ENCODE data around the gene MGMT.

MGMT gene

DNA sequence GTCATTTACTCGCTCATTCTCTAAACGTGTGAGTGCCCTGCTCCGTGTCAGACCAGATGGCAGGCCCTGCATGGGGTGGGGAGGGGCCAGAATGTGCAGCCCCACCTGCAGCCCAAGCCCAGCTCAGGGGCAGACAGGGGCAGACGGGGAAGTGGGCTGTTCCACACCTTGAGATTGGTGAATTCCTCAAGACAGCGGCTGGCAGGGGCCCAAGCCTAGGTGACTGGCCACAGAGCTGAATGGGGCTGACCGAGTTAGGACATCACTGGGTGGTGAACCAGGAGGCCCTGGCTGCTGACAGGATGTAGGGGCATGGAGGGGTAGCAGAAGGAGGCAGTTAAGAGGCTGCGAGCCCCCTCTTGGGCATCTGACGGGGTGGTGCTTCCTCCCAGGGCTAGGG lies 79.1 kb downstream of the MGMT start:
- no peak for DNase-seq

DNA sequence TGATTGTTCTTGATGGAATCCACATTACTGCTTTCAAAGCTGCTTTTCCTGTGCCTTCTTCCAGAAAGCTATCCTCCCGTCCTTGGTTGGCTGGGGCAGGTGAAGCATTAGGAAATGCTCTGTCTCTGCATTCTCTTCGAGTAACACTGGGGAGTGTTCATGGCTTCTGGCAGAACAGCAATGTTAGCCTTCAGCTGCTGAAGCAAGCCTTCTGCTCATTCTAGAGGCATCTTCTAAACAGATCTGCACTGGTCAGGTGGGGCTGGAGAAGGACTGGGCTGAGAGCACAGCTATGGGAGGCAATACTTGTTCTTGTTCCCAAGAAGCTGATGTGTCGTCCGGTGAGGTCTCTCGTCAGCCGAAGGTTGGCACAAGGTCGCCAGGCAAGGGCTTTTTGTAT lies 80.6 kb downstream of the MGMT start:
- DNase-seq = no peak

DNA sequence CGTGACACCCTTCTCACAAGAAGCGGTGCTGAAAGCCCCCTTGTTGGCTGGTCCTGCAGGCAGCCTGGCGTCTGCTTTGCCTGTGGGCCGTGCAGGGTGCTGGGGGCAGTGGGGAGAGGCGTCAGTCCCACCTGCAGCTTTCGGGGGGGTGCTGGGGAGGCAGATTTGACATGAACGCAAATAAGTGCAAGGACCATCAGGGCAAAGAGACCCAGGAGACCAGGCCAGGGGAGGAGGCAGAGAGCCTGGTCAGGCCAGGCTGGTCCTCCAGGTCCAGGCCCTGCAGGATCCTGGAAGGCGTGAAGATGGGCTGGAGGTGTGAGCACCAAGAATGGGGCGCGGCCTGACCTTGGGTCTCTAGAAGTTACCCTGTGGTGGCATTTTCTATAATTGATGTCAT lies 81.6 kb downstream of the MGMT start:
- DNase-seq = no peak

DNA sequence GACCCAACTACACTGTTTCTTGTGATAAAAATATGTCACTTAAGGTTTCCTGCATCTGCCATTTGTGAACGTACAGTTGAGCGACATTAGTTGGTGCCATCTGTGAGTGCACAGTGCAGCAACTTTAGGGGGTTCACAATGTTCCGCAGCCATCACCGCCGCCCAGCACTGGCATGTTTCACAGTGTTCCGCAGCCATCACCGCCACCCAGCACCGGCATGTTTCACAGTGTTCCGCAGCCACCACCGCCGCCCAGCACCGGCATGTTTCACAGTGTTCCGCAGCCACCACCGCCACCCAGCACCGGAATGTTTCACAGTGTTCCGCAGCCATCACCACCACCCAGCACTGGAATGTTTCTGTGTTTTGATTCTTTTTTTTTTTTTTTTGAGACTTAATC lies 83.0 kb downstream of the MGMT start:
- no peak for DNase-seq

DNA sequence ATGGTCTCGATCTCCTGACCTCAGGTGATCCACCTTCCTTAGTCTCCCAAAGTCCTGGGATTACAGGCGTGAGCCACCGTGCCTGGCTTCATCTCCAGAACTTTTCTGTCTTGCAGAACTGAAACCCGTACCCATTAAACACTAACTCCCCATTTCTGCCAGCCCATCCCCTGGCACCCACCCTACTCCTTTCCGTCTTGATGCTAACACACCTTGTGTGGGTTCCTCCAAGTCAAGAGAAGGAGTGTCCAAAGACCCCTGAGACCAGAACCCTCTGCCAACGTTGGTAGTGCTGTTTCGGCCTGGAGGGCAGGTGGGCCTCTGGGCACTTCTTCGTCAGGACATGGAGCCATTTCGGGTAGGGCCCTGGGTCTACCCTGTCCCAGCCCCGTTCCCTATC lies 83.6 kb downstream of the MGMT start:
- DNase-seq = no peak

DNA sequence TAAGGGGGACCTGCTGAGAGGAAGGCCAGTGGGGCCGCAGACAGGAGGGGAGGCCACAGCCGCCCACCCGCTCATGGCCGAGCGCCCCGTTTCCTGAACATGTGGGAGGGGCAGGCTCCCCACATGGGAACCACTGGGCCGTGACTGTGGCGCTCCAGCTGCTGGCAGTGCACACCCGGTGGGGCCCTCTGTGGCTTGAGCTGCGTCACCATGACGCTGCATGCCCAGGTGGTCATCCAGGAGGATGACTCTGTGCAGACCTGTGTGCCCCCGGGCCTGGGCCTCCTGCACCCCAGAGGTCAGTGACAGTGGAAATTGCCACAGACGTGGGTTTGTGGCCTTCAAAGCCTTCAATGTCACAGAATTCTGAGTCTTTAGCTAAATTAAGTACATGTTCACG lies 85.1 kb downstream of the MGMT start:
- DNase-seq = no peak

DNA sequence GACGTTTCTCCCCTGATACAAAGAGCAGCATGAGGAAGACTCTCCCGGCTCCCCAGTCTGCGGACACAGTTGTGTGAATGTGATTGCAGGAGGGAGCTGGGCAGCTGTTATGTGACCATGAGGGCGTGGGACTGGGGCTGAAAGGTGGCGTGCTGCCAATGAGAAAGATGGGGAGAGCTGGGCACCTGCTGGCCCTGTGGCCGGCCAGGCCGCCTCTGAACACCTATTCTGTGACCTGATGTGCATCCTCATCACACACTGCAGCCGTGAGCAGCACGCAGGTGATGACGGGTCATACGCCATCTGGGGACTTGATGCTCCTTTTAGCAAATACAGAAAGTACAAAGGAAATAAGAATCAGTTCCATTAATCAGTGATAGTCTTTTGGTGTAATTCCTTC lies 86.9 kb downstream of the MGMT start:
- no peak for DNase-seq

DNA sequence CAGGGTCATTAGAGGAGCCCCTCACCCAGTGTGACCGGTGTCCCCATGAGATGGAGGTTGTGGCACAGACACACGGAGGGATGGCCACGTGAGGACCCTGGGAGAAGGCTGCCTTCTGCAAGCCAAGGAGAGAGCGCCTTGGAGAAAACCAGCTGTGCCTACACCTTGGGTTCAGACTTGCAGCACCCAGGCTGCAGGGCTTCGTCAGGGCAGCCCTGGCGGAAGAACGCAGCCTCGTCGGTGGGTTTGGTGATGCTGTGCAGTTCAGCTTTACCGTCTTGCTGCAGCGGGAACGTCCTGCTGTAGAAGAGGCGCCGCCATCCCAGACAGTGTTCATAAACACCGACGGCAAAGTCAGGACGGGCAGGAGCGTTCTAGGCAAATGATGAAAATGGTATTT lies 89.3 kb downstream of the MGMT start:
- DNase-seq = no peak

DNA sequence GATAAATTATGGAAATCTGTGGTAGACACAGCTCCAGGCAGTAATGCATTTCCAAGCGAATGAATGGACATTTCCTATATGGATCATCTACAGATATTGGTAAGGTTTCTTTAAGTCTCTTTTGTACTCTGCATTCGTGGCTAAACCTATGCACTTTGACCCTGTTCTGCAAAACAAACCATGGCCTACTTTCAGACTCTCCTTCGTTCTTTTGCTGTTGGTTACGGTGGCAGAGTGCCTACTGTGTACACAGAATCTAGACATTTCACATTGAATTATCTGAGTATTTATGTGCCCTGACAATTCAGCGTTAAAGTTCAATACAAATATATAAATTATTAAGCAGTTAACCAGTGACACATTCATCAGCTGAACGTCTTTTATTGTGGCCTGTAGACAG lies 93.3 kb downstream of the MGMT start:
- DNase-seq = no peak

DNA sequence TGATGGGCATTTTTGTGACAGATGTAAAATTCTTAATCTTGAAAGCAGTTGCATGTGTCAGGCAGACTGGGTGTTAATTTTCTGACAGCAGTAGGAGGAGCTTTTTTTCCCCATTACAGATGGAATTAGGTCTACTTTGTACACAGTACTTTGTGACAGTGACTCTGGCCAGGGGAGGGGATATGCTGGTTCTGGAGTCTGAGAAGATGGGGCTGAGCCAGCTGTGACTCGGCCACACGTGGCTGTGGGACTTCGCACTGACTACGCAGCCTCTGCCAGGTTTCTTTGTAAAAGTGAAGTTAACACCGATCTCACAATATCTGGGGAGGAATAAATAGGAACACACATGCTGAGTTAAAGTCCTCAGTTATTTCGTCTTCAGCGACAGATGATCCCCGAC lies 95.4 kb downstream of the MGMT start:
- no peak for DNase-seq

DNA sequence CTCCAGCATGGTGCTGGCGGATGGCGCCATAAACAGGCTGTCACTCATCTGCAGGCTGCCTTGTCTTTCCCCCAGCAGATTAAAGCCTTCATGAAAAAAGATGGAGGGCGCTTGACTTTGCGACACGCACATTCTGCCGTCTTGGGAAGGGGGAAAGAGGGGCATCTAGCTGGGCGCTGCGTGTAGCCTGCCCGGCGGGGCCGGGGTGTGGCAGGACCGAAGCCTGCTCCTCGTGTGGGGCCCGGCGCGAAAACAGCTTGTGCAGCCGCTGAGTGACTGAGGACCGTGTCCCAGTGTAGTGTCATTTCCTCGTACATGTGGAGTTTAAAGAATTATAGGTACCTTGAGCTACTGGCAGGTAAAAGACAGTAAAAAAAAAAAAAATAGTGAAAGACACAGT lies 97.9 kb downstream of the MGMT start:
- no peak for DNase-seq

DNA sequence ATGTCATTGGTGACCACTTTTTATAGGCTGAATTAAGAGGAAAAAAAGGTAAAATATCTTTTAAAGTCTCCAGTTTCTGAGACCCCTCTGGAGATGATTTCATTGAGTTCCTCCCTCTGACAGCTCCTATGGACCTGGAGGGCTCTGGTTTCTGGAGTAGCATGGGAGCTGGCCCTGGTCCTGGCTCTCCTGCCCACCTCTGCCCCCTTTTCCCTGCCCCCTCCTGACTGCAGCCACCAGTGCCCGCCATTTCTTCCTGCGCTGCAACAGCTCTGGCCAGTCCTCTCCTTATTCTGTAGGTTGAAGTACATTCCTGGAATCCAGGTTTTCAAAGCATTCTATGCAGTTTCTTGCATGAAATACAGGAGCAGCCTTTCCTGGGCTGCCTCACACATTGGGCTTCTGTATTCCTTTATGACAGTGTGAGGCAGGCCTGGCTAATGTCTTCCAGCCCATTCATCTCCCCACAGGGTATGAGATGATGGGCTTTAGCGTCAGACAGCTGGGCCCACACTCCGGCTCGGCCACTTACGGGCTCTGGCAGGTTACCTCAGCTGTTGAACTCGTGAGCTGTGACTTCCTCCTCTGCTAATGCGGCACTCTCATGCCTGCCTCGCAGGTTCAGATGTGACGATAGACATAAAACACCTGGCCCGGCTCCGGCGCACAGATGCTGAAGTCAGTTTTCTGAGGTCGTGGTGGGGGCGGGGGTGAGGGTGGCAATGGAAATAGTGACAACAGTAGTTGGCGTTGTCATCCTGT lies 101.7 kb downstream of the MGMT start:
- no peak for DNase-seq

DNA sequence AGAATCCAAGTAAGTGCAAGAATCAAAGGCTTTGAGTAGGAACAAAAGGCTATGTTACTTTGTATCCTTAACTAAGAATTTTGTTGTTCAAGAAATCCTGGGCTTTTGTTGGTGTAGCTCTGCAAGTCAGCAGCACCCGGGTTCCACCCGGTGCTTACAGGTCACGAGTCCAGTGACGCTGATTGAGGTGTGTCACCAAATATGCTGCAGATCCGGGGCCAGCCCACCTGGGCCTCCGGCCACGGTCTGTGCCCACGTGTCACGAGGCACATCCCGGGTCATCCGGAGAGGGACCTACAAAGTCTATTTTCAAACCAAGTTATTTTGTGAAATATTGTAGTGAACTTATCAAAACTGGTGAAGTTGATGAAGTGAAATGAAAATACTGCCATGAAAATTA lies 103.1 kb downstream of the MGMT start:
- DNase-seq = no peak

DNA sequence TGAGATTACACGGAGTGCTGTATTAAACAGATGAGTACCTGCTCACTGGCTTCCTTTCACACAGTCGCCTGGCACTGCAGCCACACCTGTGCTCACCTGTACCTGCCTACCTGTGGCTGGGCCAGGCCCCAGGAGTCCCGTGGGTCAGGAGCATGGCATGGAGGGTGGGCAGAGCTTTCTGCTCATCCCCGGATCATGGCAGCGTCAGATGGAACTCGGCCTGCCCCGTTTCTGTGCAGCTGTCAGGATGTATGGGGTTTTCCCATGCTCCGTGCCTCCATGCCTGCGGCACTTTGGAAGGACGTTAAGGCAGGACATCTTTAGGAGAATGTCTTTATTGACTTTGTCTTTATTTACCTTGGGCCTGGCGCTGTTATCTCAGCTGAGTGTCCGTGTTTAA lies 112.2 kb downstream of the MGMT start:
- peak; percentile 32 for DNase-seq

DNA sequence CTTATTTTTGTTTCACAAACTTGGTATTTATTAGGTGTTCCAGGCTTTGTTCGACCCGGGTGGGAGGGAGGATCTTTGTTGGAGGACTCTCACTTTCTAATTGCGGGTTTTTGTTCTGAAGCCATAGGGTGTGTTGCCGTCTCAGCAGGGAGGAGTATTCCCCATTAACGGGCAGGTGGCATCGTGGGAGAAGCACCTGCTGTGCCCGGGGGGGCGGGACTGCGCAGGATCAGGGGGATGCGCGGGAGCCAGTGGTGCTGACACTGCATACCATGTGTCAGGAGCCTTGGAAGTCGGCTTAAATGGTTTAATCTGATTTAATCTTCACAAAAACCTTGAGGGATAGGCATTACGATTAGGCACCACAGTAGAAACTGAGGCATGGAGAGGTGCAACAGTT lies 113.0 kb downstream of the MGMT start:
- DNase-seq = peak; percentile 73

DNA sequence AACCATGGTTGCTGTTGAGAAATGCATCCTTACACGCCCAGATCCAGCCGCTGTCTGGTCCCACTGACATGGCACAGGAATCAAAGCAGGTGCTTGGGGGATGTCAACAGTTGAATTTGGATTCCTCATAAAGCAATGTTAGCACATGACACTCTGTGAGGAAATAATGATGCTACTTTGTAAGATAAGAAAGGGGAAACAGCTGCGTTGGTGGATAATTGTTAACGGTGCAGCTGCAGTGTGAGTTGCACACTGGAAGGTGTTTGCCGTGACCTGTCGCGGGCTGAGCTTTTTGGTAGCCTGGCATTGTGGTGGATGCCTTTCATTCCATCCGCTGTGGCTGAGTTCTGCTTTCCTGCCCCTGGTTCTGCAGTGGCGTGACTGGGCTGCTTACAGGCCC lies 113.9 kb downstream of the MGMT start:
- DNase-seq = peak; percentile 20

DNA sequence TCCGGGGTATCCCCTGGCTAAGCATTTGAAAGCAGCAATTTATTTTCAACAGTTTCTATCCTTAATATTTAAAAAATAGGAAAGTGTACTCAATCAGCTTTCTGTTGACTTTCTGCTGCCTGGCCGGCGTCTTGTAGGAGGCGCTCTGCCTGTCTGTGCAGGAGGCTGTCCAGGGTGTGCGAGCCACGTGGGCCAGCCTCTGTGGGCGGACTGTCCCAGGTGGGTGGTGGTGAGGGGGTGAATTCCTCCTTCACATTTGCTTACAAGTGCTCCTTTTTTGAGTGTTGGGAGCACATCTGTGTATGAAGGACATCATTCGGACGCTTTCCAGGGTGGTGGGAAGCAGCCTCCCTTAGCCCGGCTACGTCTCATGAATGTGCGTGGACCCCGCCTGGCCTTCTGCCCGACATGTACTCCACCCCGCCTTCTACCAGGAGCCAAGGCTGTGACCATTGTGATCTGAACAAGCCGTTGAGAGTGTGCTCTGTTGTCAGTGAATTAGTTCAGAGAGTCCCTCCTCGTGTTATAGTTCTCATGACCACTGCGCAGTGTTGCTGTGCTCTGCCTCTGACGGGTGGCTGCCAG lies 114.9 kb downstream of the MGMT start:
- no peak for DNase-seq

DNA sequence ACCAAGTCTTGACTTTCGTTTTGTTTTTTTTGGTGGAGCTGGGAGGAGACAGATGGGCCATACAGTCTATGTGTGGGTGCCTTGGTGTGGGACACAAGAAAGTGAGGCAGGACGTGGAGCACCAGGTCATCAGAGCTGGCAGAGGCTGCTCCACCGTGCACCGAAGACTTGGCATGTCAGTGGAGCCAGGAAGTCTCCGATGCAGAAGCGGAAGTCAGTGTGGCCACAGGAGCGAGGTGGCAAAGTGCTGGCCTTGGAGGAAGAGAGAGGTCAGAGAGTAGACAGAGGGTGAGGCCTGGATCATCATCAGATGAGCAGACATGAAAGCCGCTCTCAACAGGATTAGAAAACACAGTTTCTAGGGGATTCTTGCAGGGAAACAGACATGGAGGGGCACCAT lies 116.8 kb downstream of the MGMT start:
- no peak for DNase-seq

DNA sequence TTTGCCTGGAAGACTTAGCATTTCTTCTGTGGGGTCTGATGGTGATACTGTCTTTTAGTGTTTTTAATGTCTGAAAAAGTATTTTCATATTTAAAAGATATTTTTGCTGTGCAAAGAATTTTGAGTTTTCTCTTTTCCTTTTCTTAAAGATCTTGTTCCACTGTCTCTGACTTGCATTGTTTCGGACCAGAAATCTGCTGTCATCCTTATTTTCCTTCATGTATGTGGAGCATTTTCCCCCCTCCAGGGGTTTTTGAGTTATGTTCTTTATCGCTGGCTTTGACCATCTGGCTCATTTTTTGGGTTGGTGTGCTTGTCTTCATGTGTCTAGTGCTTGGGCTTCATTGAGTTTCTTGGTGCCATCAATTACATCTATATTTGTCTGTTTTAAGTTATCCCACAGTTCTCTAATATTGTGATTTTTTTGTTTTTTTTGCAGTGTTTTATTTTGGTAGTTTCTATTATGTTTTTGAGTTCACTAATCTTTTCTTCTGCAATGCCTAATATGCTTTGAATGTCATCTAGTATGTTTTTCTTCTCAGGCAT lies 119.9 kb downstream of the MGMT start:
- no peak for DNase-seq

DNA sequence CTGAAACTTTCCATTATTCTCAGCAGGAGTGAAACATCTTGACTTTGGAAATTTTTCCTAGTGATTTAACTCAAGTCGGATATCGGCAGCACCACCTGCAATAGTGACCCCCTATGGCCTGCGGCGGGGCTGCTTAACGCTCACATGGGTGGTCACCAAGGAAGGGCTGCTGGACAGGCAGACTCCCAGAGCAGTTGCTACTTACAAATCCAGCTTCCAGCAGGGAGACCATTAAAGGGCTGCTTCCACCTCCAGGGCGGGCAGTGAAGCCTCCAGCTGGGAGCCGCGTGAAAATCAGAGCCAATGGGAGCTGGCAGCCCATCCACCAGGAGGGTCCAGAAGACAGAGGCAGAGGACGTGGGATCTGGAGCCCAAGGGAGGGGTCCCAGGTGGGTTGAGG lies 122.5 kb downstream of the MGMT start:
- DNase-seq = no peak

DNA sequence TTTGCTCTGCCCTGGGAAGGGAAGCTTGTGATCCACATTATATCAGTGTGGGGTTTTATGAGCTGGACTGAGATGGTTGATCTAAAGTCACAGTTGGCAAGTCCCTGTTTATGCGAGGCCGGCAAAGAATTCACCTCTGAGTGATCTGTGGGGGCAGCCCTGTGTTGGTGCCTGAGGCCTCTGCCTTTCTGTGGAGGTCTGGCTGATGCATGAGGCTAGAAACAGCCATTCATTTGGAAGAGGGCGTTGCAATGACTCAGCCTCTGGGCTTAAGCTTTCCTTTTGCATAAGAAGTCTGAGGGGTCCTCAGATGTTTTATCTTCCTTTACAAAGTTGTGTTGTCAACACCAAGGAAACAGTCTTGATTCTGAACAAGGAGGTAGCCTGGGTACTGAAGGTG lies 126.9 kb downstream of the MGMT start:
- DNase-seq = no peak

DNA sequence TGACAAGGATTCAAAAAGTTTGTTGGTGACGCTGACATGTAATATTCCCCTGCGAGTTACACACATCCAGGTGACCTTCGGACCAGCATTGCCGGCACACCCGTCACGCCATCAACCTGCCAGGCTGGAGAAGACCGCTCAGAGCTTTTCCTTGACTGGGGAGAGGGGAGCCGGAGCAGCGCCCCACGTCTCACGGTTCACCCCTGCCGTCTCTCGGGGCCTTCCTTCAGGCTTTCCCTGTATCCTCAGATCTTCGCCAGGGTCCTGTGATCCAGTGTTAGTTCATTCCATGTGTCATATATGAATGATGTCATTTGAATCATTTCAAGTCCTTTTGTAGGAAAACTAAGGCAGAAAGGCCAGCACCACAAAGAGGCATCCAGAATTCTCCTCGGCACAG lies 127.8 kb downstream of the MGMT start:
- DNase-seq = no peak

DNA sequence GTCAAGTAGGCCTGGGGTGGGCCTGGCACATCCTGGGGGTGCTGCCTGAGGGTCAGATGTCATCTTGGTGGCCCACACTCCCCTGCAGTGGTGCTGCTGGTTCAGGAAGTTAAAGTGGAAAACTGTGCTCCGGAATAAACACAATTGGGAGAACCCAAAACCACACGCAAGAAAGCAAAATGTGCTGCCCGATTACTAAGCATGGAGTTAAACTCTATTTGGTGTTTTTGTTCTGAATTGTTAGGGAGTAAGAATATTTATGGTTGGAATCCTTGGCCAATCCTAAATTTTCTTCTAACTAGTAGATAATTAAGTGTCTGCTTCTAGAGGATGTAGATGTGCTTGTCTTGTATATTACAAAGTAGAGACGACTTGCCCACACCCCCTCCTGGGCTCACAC lies 131.4 kb downstream of the MGMT start:
- no peak for DNase-seq

DNA sequence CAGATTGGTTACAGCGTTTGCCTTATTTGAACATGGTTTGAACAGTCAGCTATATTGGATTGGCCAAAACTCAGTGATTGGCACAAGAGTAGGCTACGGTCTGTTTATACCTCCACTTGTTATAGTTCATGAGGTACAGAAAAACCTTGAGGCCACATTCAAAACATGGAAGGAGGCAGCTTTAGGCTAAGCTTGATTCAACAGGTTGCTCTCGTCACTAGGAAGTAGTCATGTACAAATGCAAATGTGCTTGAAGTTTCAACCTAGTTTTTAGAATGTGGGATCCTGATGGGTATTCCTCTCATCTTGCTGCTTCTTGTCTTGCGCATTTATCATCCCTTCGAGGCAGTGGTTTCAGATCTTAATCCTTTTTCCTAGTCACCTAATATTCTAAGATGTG lies 132.1 kb downstream of the MGMT start:
- DNase-seq = no peak

DNA sequence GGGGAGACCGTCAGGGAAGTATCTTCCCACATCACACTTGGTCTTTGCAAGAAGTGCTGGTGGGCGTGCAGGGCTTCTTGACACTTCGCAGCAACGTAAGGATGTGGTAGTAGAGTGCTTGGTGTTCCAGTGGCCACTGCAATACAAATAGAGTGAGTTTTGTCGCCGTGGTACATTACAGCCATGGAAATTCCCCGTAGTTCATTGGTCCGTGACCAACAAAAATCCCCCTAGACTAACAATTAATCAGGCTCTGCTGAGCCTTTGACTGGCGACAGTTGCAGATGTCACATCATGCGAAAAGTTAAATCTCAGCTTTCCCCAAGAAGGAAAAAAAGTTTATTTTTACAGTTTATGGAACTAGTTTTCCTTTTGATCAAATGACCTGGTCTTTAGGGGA lies 134.7 kb downstream of the MGMT start:
- DNase-seq = no peak
